Measurements from ENCODE around the gene SHISAL1. TPM values are rescaled to one million over a fixed set of nuclear protein-coding genes. Genes with fewer than 3 reads are reported as not detected.

The SHISAL1 gene
- total RNA-seq, 1 donor from 2014 or later = 7.5 TPM

- H3K27ac Mint-ChIP-seq (ENCODE audit: unreplicated experiment) = no peak overlapping the region
- peaks cover 2% of the 10 kb centered on the region for H3K27me3 Mint-ChIP-seq (ENCODE audit: low read depth)
- H3K4me1 Mint-ChIP-seq (ENCODE audit: low read depth) = peaks cover 19% of the 10 kb centered on the region
- H3K4me3 Mint-ChIP-seq (ENCODE audit: unreplicated experiment) = no peak overlapping the region
- DNase-seq (ENCODE audit: low spot score) = no peak
- TF ChIP-seq CTCF (IDR thresholded peaks at IDR 0.05) = no peak
- no peaks in the 10 kb centered on the region for H3K9me3 Mint-ChIP-seq (ENCODE audit: low read depth)
- no peaks in the 10 kb centered on the region for H3K36me3 Mint-ChIP-seq (ENCODE audit: low read depth)
Observed at GRCh38 chr22:44338177-44338810, 25.5 kb upstream of the SHISAL1 start.

GRCh38 chr22:44337678-44338004, 24.9 kb upstream of the SHISAL1 start:
- H3K4me3 Mint-ChIP-seq (ENCODE audit: unreplicated experiment) = no peak overlapping the region
- H3K27ac Mint-ChIP-seq (ENCODE audit: unreplicated experiment) = no peak overlapping the region
- H3K4me1 Mint-ChIP-seq (ENCODE audit: low read depth) = peaks cover 19% of the 10 kb centered on the region
- no peak for DNase-seq (ENCODE audit: low spot score)
- H3K27me3 Mint-ChIP-seq (ENCODE audit: low read depth) = peaks cover 2% of the 10 kb centered on the region
- H3K36me3 Mint-ChIP-seq (ENCODE audit: low read depth) = no peaks in the 10 kb centered on the region
- TF ChIP-seq CTCF (IDR thresholded peaks at IDR 0.05) = no peak
- H3K9me3 Mint-ChIP-seq (ENCODE audit: low read depth) = no peaks in the 10 kb centered on the region

- TF ChIP-seq CTCF (IDR thresholded peaks at IDR 0.05) = no peak
- Mint-ChIP-seq H3K36me3 (ENCODE audit: low read depth) (no peaks in the 10 kb centered on the region), H3K27me3 (ENCODE audit: low read depth) (peaks cover 4% of the 10 kb centered on the region), H3K27ac (ENCODE audit: unreplicated experiment) (no peak overlapping the region), H3K4me3 (ENCODE audit: unreplicated experiment) (no peak overlapping the region), H3K4me1 (ENCODE audit: low read depth) (peaks cover 19% of the 10 kb centered on the region), H3K9me3 (ENCODE audit: low read depth) (no peaks in the 10 kb centered on the region)
- no peak for DNase-seq (ENCODE audit: low spot score)
Observed at GRCh38 chr22:44336962-44337677, 24.4 kb upstream of the SHISAL1 start.

GRCh38 chr22:44335903-44336803, 23.4 kb upstream of the SHISAL1 start:
- no peaks in the 10 kb centered on the region for H3K36me3 Mint-ChIP-seq (ENCODE audit: low read depth)
- H3K9me3 Mint-ChIP-seq (ENCODE audit: low read depth) = no peaks in the 10 kb centered on the region
- no peak overlapping the region for H3K27ac Mint-ChIP-seq (ENCODE audit: unreplicated experiment)
- H3K4me3 Mint-ChIP-seq (ENCODE audit: unreplicated experiment) = no peak overlapping the region
- H3K4me1 Mint-ChIP-seq (ENCODE audit: low read depth) = peaks cover 13% of the 10 kb centered on the region
- H3K27me3 Mint-ChIP-seq (ENCODE audit: low read depth) = peaks cover 7% of the 10 kb centered on the region
- TF ChIP-seq CTCF (IDR thresholded peaks at IDR 0.05) = peak; percentile 10
- no peak for DNase-seq (ENCODE audit: low spot score)
